ENCODE results near the gene GMEB2.
"Not testable (repeated sequence)": the region's sequence is repeated elsewhere in the genome, so short reads cannot be mapped to it uniquely, and the experiment has no call there.

GMEB2 gene

GRCh38 chr20:63626424-63627128 lies at the start of gene GMEB2:
TSS of gene GMEB2 (minus strand) at chr20:63627101. CDS start at chr20:63619397, 7,704 bp downstream.
- DNase-seq (ENCODE audit: low spot score) = no peak

GRCh38 chr20:63675681-63676368 lies 48.9 kb upstream of the GMEB2 start:
- DNase-seq (ENCODE audit: low spot score) = no peak

GRCh38 chr20:63673951-63674350 lies 47.0 kb upstream of the GMEB2 start:
- DNase-seq (ENCODE audit: low spot score) = no peak

GRCh38 chr20:63672666-63673065 lies 45.8 kb upstream of the GMEB2 start:
- DNase-seq (ENCODE audit: low spot score) = no peak

- DNase-seq (ENCODE audit: low spot score) = not testable (repeated sequence)
These were observed 44.8 kb upstream of the GMEB2 start for GRCh38 chr20:63671695-63672094.

GRCh38 chr20:63668351-63668750 lies 41.5 kb upstream of the GMEB2 start:
- DNase-seq (ENCODE audit: low spot score) = no peak

- no peak for DNase-seq (ENCODE audit: low spot score)
These were observed 41.0 kb upstream of the GMEB2 start for GRCh38 chr20:63667858-63668257.

- no peak for DNase-seq (ENCODE audit: low spot score)
These were observed 38.8 kb upstream of the GMEB2 start for GRCh38 chr20:63665708-63666107.

- no peak for DNase-seq (ENCODE audit: low spot score)
These were observed 38.1 kb upstream of the GMEB2 start for GRCh38 chr20:63664861-63665594.

- DNase-seq (ENCODE audit: low spot score) = no peak
These were observed 37.4 kb upstream of the GMEB2 start for GRCh38 chr20:63664143-63664851.

- DNase-seq (ENCODE audit: low spot score) = no peak
These were observed 36.6 kb upstream of the GMEB2 start for GRCh38 chr20:63663332-63664066.

GRCh38 chr20:63662813-63663189 lies 35.9 kb upstream of the GMEB2 start:
- no peak for DNase-seq (ENCODE audit: low spot score)

- no peak for DNase-seq (ENCODE audit: low spot score)
These were observed 35.3 kb upstream of the GMEB2 start for GRCh38 chr20:63661959-63662812.

- no peak for DNase-seq (ENCODE audit: low spot score)
These were observed 34.2 kb upstream of the GMEB2 start for GRCh38 chr20:63661108-63661507.

GRCh38 chr20:63660622-63661021 lies 33.7 kb upstream of the GMEB2 start:
- DNase-seq (ENCODE audit: low spot score) = no peak

- not testable (repeated sequence) for DNase-seq (ENCODE audit: low spot score)
These were observed 33.3 kb upstream of the GMEB2 start for GRCh38 chr20:63660174-63660573.

GRCh38 chr20:63659370-63659769 lies 32.5 kb upstream of the GMEB2 start:
- no peak for DNase-seq (ENCODE audit: low spot score)

- DNase-seq (ENCODE audit: low spot score) = no peak
These were observed 31.9 kb upstream of the GMEB2 start for GRCh38 chr20:63658749-63659187.

GRCh38 chr20:63657937-63658748 lies 31.2 kb upstream of the GMEB2 start, which contains the start of gene RTEL1:
TSS of gene RTEL1 (plus strand) at chr20:63658312. CDS start at chr20:63659403, 1,091 bp downstream.
- peak; percentile 89 for DNase-seq (ENCODE audit: low spot score)

All from LoVo (cell line).